ENCODE measurements around the gene PXDN.
"Not testable (repeated sequence)": the region's sequence is repeated elsewhere in the genome, so short reads cannot be mapped to it uniquely, and the experiment has no call there.

Gene PXDN

GRCh38 chr2:1627628-1628381 is 116.5 kb downstream of the PXDN start:
- Mint-ChIP-seq H3K9me3 (no peaks in the 10 kb centered on the region), H3K36me3 (ENCODE audit: low read depth) (no peaks in the 10 kb centered on the region), H3K4me1 (ENCODE audit: low read depth) (no peaks in the 10 kb centered on the region), H3K27me3 (ENCODE audit: low read depth) (no peaks in the 10 kb centered on the region), H3K27ac (no peak overlapping the region), H3K4me3 (no peak overlapping the region)

DNA sequence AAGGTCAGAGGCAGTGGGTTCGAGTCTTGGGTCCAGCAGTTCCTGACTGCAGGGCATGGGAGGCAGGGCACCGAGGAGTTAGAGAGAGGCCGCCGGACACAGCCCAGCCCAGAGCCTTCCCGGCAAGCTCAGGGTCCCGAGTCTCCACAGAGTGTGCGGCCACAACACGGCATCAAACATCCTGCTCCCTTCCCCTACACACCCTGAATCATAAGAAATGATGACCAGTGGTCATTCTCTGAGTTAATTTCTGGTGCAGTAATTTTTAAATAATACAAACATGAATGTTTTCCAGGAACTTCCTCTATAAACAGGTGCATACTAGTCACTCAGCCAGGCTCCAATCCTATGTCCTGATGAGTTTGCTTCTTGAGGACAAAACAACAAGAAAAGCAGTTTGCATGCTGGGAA is 118.0 kb downstream of the PXDN start:
- H3K4me1 Mint-ChIP-seq (ENCODE audit: low read depth): no peaks in the 10 kb centered on the region

DNA sequence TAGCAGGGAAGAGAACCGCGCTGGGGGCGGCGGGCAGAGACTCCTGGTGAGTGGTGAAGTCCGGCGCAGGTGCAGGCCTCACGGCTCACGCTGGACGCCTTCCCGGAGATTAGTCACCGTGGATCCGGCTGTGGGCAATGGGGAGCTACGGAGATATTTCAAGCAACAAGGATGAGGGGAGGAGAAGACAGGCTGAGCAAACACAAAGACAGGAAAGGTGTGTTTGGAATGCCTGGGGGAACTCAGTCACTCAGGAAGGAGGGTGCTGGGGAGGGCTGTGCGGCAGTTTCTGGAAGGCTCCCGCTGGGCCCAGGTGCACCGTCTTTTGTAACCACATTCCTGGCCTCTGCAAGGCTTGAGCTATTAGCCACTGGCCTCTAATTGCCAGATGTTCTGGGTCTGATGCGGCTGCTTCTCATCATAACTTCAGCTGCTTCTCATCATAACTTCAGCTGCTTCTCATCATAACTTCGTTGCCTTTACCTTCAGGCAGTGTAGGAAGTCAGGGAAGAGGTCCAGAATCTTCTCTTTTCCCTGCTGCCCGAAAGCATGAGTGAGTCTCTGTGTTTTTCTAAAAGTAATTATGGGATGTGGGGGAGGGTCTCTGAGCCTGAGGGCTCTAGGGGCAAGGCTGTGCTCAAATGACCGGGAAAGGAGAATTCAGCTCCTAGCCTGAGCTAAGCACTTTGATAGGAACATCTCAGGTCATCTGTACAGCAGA is 118.9 kb downstream of the PXDN start:
- no peak overlapping the region for H3K27ac Mint-ChIP-seq
- H3K36me3 Mint-ChIP-seq (ENCODE audit: low read depth): no peaks in the 10 kb centered on the region
- H3K9me3 Mint-ChIP-seq: no peaks in the 10 kb centered on the region
- H3K4me1 Mint-ChIP-seq (ENCODE audit: low read depth): no peaks in the 10 kb centered on the region
- H3K27me3 Mint-ChIP-seq (ENCODE audit: low read depth): no peaks in the 10 kb centered on the region
- H3K4me3 Mint-ChIP-seq: no peak overlapping the region

More for the DNA sequence above, 118.0 kb downstream of the PXDN start:
- Mint-ChIP-seq H3K4me3 (no peak overlapping the region), H3K27ac (no peak overlapping the region), H3K9me3 (no peaks in the 10 kb centered on the region), H3K36me3 (ENCODE audit: low read depth) (no peaks in the 10 kb centered on the region), H3K27me3 (ENCODE audit: low read depth) (no peaks in the 10 kb centered on the region)

DNA sequence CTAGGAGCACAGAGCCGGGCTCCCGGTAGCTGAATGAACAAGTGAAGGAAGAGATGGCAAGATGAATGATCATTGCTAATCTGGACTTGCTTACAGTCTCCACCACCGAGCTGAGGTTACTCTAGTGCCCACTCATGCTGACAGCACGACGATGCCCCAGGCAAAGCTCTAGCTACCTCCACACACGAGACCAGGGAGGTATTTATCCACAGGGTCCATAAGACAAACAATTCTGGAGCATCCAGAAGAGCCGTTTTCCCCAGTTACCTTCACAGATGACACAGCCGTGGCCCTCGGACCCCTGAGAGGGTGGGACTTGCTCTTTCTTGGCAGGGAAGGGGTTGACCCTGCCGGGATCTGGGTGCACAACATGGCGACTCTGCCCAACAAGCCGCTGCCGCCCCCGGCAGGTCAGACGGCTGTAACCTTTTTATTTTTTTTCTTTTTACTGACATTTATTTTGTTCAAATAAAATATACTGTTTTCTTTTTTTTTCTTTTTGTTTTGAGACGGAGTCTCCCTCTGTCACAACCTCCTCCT is 120.3 kb downstream of the PXDN start:
- no peak overlapping the region for H3K4me3 Mint-ChIP-seq
- H3K36me3 Mint-ChIP-seq (ENCODE audit: low read depth): no peaks in the 10 kb centered on the region
- no peak overlapping the region for H3K27ac Mint-ChIP-seq
- no peaks in the 10 kb centered on the region for H3K4me1 Mint-ChIP-seq (ENCODE audit: low read depth)
- no peaks in the 10 kb centered on the region for H3K9me3 Mint-ChIP-seq
- H3K27me3 Mint-ChIP-seq (ENCODE audit: low read depth): no peaks in the 10 kb centered on the region

DNA sequence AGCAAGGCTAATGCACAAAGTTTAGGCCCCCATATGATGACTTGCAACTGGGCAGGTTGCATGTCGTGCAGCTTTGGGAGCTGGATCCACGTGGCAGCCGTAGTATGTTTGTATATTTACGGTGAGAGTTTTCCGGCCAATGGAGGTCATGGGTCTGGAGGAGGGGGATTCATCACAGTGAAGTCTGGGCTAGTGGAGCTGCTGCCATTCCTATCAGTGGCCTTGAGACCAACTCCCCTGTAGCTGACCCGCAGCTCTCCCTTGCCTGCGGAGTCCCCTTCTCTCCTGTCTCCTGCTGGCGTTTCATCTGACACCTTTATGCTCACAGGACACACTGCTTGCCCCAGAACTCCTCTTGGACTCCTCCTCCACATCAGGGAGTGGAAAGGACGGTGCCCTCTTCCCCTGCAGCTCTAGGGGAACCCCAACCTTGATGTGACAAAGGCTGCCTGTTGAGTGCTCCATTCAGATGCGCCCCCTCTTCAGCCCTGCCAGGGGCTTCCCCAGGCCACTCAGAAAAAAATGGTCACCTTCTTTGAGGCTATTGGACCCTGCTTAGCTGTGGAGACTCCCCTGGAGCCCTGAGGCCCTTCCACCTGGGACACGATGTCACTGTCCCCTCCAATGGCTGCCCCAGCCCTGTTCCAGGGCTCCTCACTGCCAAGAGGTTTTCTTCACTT is 121.7 kb downstream of the PXDN start:
- Mint-ChIP-seq H3K36me3 (ENCODE audit: low read depth) (no peaks in the 10 kb centered on the region), H3K4me3 (no peak overlapping the region), H3K27me3 (ENCODE audit: low read depth) (no peaks in the 10 kb centered on the region), H3K9me3 (no peaks in the 10 kb centered on the region), H3K27ac (no peak overlapping the region), H3K4me1 (ENCODE audit: low read depth) (no peaks in the 10 kb centered on the region)

DNA sequence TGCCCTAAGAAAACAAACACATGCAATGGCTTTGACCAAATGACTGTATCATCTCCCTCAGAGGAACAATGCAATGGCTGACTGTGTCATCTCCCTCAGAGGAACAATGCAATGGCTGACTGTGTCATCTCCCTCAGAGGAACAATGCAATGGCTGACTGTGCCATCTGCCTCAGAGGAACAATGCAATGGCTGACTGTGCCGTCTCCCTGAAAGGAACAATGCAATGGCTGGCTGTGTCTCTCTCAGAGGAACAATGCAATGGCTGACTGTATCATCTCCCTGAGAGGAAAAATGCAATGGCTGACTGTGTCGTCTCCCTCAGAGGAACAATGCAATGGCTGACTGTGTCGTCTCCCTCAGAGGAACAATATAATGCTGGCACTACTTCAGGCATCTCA is 122.3 kb downstream of the PXDN start:
- not testable (repeated sequence) for H3K4me1 Mint-ChIP-seq (ENCODE audit: low read depth); H3K27me3 Mint-ChIP-seq (ENCODE audit: low read depth); H3K9me3 Mint-ChIP-seq; H3K27ac Mint-ChIP-seq; H3K4me3 Mint-ChIP-seq; H3K36me3 Mint-ChIP-seq (ENCODE audit: low read depth)

DNA sequence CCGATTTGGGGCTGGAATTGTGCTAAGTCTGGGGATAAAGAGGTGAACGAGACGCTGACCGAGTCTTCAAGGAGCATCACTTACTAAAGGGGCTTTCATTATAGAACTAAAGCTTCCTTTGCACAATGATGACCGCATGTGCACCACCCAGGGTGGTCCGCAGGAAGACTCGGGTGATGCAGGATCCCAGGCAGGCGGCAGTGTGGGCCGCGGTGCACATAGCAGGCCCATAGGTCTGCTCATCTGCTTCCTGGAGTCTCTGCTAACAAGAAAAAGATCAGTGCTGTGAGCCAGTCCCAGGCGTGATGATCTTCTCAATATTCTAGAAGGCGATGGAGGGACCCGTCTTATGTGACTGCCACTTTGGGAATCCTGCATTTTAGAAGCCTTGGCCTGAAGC is 122.8 kb downstream of the PXDN start:
- Mint-ChIP-seq H3K4me3 (no peak overlapping the region), H3K27ac (no peak overlapping the region), H3K9me3 (no peaks in the 10 kb centered on the region), H3K4me1 (ENCODE audit: low read depth) (no peaks in the 10 kb centered on the region), H3K27me3 (ENCODE audit: low read depth) (no peaks in the 10 kb centered on the region), H3K36me3 (ENCODE audit: low read depth) (no peaks in the 10 kb centered on the region)

GRCh38 chr2:1621041-1621440 is 123.3 kb downstream of the PXDN start:
- Mint-ChIP-seq H3K4me1 (ENCODE audit: low read depth) (no peaks in the 10 kb centered on the region), H3K9me3 (no peaks in the 10 kb centered on the region)

DNA sequence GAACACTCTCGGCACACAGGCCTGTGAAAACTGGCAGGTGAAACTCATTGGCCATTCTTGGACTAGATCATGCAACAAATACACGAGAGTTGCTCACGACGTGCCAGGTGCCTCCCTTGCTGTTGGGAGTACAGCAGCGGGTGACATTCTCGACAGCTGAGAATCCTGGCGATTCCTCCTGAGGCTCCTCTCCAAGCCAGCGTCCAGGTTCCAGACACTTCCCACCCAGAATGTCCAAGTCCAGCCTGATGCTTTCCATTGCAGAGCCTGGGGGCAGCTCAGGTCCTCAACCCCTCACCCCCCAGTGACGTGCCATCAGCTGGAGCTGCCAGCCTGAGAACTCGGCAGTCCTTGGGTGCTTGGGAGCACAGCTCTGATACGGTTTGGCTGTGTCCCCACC is 124.2 kb downstream of the PXDN start:
- Mint-ChIP-seq H3K27me3 (ENCODE audit: low read depth) (no peaks in the 10 kb centered on the region), H3K27ac (no peak overlapping the region), H3K4me3 (no peak overlapping the region), H3K4me1 (ENCODE audit: low read depth) (no peaks in the 10 kb centered on the region), H3K36me3 (ENCODE audit: low read depth) (no peaks in the 10 kb centered on the region), H3K9me3 (no peaks in the 10 kb centered on the region)

More at GRCh38 chr2:1621041-1621440, 123.3 kb downstream of the PXDN start:
- Mint-ChIP-seq H3K36me3 (ENCODE audit: low read depth) (no peaks in the 10 kb centered on the region), H3K27ac (no peak overlapping the region), H3K4me3 (no peak overlapping the region), H3K27me3 (ENCODE audit: low read depth) (no peaks in the 10 kb centered on the region)

DNA sequence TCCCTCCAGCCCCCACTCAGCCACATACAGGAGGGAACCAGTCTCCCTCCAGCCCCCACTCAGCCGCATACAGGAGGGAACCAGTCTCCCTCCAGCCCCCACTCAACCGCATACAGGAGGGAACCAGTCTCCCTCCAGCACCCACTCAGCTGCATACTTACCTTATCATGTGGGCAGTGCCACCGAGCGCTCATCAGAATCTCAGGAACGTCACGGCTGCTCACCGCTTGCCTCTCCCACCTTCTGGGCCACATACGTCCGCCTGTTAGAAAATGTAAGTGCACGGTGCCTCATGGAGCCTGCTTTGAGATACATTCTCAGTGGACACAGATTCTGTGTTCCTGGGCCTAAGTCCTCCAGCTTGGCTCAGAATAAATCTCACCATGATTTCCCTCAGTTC is 124.8 kb downstream of the PXDN start:
- Mint-ChIP-seq H3K27me3 (ENCODE audit: low read depth) (no peaks in the 10 kb centered on the region), H3K4me1 (ENCODE audit: low read depth) (no peaks in the 10 kb centered on the region), H3K4me3 (no peak overlapping the region), H3K36me3 (ENCODE audit: low read depth) (no peaks in the 10 kb centered on the region), H3K27ac (no peak overlapping the region), H3K9me3 (no peaks in the 10 kb centered on the region)

DNA sequence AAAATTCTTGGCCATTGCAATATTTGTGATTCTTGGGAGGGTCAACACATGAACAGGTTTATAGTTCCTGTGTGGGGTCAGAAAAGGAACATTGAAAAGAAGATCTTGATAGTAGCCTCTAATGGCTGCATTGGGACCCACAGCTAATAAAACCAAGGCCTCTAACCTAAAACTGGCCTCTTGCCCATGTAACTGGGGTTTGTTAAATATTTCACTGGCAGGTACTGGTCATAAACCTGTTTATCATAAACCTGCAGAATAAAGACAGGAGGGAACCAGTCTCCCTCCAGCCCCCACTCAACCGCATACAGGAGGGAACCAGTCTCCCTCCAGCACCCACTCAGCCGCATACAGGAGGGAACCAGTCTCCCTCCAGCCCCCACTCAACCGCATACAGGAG is 125.3 kb downstream of the PXDN start:
- no peaks in the 10 kb centered on the region for H3K9me3 Mint-ChIP-seq
- no peaks in the 10 kb centered on the region for H3K36me3 Mint-ChIP-seq (ENCODE audit: low read depth)
- H3K27me3 Mint-ChIP-seq (ENCODE audit: low read depth): no peaks in the 10 kb centered on the region
- H3K27ac Mint-ChIP-seq: no peak overlapping the region
- no peak overlapping the region for H3K4me3 Mint-ChIP-seq
- H3K4me1 Mint-ChIP-seq (ENCODE audit: low read depth): no peaks in the 10 kb centered on the region

- H3K27ac Mint-ChIP-seq: no peak overlapping the region
- no peak overlapping the region for H3K4me3 Mint-ChIP-seq
- no peaks in the 10 kb centered on the region for H3K36me3 Mint-ChIP-seq (ENCODE audit: low read depth)
- no peaks in the 10 kb centered on the region for H3K9me3 Mint-ChIP-seq
- H3K4me1 Mint-ChIP-seq (ENCODE audit: low read depth): no peaks in the 10 kb centered on the region
- H3K27me3 Mint-ChIP-seq (ENCODE audit: low read depth): no peaks in the 10 kb centered on the region
These were observed 125.9 kb downstream of the PXDN start for GRCh38 chr2:1618191-1618961.

GRCh38 chr2:1617425-1618021 is 126.8 kb downstream of the PXDN start:
- Mint-ChIP-seq H3K27ac (no peak overlapping the region), H3K36me3 (ENCODE audit: low read depth) (no peaks in the 10 kb centered on the region), H3K4me1 (ENCODE audit: low read depth) (no peaks in the 10 kb centered on the region), H3K27me3 (ENCODE audit: low read depth) (peaks cover 2% of the 10 kb centered on the region), H3K4me3 (no peak overlapping the region), H3K9me3 (no peaks in the 10 kb centered on the region)

GRCh38 chr2:1614564-1614963 is 129.8 kb downstream of the PXDN start:
- Mint-ChIP-seq H3K27ac (no peak overlapping the region), H3K36me3 (ENCODE audit: low read depth) (no peaks in the 10 kb centered on the region), H3K27me3 (ENCODE audit: low read depth) (peaks cover 3% of the 10 kb centered on the region), H3K4me1 (ENCODE audit: low read depth) (peaks cover 1% of the 10 kb centered on the region), H3K4me3 (no peak overlapping the region), H3K9me3 (no peaks in the 10 kb centered on the region)
